Renal pelvis (tissue), 4 donors: Measurements from ENCODE around the gene AIM2. TPM values are rescaled to one million over a fixed set of nuclear protein-coding genes. Genes with fewer than 3 reads are reported as not detected.

Experiments used
- DNase-seq: peaks from one replicate; pipeline ENCODE4 v3.0.0-alpha.2; 2013
- polyA plus RNA-seq, 3 donors: library from polyadenylated mRNA; unstranded; fragments of 120-200 nt; gene quantifications; one replicate each; pipeline ENCODE4 v1.2.1, GENCODE V29; 2013; ENCODE audit not compliant: insufficient read length in 3 of 3

Gene AIM2
- polyA plus RNA-seq, 3 donors = 0.11 TPM; not detected in 2

DNA sequence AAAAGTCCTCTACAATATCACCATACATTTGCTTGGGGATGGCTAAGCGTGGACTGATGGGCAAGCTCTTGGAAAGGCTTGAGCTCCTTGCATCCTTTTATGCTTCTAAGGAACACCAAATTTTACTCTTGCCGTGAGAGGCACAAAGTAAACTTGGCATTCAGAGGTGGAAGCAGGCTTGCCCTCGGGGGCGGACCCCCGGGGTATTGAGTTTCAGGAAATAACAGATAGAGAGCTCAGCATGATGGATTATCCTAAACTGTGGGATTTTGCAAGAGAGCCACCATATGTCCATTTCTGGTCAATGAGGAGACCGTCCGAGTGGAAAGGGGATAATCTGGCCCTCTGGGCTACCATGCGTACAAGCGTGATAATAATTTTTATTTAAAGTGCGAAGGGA is 52.8 kb downstream of the AIM2 start:
- no peak for DNase-seq

DNA sequence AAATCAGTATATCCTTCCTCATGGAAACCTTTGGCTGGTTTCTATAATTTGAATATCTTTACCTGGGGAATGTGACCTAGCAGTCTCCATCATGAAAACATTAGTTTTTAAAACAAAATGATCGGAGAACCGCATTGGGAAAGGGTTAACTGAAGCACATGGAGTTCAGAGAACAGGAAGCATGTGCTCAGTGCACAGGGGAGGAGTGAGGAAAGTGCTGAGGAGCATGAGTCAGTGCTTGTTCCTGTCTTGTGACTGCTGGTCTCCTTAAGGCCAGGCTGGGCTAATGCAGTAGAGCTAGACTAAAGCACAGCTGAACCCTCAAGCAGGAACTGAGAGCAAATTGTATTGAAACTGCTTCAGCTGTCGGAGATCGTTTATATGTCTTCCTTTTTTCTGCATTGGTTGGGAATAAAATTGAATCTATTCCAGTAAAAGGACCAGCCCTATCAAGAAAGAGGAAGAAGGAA is 61.1 kb downstream of the AIM2 start:
- DNase-seq = no peak

DNA sequence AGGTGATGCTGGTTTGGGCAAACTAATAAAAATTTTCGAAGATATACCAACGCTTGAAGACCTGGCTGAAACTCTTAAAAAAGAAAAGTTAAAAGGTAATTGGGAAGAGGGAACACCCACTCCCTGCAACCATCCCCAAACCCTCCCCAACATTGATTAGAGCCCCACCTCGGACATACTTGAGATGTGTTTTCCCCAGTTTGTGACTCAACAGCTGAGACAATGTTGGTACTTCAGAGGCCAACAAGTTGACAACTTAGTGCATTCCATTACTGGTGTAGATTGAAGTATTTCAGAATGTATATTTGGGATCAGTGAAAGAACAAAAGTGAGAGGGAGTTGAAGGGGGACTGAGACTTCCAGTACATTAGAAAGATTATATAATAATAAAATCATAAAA is 61.7 kb downstream of the AIM2 start:
- no peak for DNase-seq

DNA sequence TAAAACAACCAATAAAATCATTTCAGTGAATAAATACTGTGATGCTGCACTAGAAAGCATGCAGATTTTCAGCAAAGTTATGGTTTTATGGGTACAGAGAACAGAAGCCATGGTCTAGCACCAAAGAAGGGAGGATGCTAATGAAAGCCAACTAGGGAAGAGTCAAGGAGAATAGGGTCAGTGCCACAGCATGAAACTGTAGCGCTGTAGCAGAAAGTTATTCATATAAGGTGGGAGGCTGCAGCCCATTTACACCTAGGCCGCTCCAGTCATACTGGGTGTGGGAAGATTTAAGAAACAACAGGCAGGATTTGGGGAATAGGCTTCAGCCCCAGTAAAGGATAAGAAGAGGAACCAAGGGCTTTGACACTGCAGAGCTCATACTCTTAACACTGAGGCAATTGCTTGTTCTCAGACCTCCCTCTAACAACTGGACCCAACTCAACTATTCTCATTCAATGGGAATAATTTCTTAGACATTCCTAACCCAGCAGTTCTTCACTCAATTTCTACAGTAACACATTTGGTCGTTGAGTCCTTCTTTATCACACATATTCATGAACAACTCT is 62.5 kb downstream of the AIM2 start:
- no peak for DNase-seq

DNA sequence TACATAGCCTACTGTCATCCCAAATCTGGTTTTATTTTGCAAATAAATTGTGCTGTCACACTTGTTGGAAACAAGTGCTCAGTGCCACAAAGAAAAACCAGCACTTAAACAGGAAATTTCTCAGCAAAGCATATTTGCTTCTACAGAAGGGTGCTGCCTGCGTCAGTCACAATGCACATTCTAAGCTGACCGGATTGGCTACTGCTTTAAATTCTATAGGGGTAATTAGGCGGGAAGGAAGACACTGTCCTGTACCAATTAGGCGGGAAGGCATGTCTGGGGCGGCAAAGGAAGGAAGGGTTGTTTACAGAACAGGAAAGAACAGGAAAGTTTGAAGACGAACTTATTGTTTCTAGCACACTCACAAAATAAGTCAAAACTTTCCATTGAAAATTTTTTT is 64.1 kb downstream of the AIM2 start:
- DNase-seq = no peak

Other genes with a start within 250 kb of the AIM2 start
- gene MNDA, start 245.4 kb downstream of the AIM2 start, polyA plus RNA-seq = 1 to 10 TPM; 2.3 to 4.5 (median 3.8) TPM
- under 1 TPM; 0.10 to 0.22 (median 0.10) TPM for gene PYHIN1, start 145.2 kb downstream of the AIM2 start, polyA plus RNA-seq
- gene IFI16, start 66.9 kb downstream of the AIM2 start, polyA plus RNA-seq = 10 to 100 TPM; 41.8 to 47.8 (median 43.1) TPM
- gene CADM3, start 94.8 kb upstream of the AIM2 start, polyA plus RNA-seq = under 1 TPM in 2 of 3 donors, not detected in 1; 0.17 to 0.54 TPM
- gene ACKR1, start 128.1 kb upstream of the AIM2 start, polyA plus RNA-seq = under 1 TPM in 2 of 3 donors, not detected in 1; 0.23 to 1.00 TPM
- under 1 TPM; 0.47 to 0.83 (median 0.47) TPM for gene FCER1A, start 225.6 kb upstream of the AIM2 start, polyA plus RNA-seq